Glutamatergic neuron (in vitro differentiated cells): ENCODE measurements around the gene RRBP1. TPM values are rescaled to one million over a fixed set of nuclear protein-coding genes. Genes with fewer than 3 reads are reported as not detected.

Source experiments
- DNase-seq: peaks from one replicate; pipeline ENCODE4 v3.0.0; 2022
- H3K27ac Mint-ChIP-seq: one replicate; pipeline ENCODE4 v1.8.0; 2020; ENCODE audit warnings: mild to moderate bottlenecking, mixed read lengths, inconsistent platforms; ENCODE audit not compliant: unreplicated experiment
- H3K27me3 Mint-ChIP-seq: one replicate; pipeline ENCODE4 v1.8.0; 2020; ENCODE audit warnings: mild to moderate bottlenecking, moderate library complexity, mixed read lengths, inconsistent platforms; ENCODE audit not compliant: unreplicated experiment
- H3K36me3 Mint-ChIP-seq: one replicate; pipeline ENCODE4 v1.8.0; 2020; ENCODE audit warnings: mild to moderate bottlenecking, mixed read lengths, inconsistent platforms; ENCODE audit not compliant: unreplicated experiment
- H3K4me1 Mint-ChIP-seq: one replicate; pipeline ENCODE4 v1.8.0; 2020; ENCODE audit warnings: mild to moderate bottlenecking, low read depth, mixed read lengths, inconsistent platforms; ENCODE audit not compliant: unreplicated experiment
- H3K4me3 Mint-ChIP-seq: one replicate; pipeline ENCODE4 v1.8.0; 2020; ENCODE audit warnings: mild to moderate bottlenecking, mixed read lengths, inconsistent platforms; ENCODE audit not compliant: unreplicated experiment
- H3K9me3 Mint-ChIP-seq: one replicate; pipeline ENCODE4 v1.8.0; 2020; ENCODE audit warnings: mild to moderate bottlenecking, moderate library complexity, mixed read lengths, inconsistent platforms; ENCODE audit not compliant: unreplicated experiment
- CTCF ChIP-seq: fragments of 200-600 bp; sonication (generic); IDR thresholded peaks from one replicate; pipeline ENCODE4 v1.5.0; 2021; ENCODE audit not compliant: partially characterized antibody, unreplicated experiment
- total RNA-seq: library from RNA; stranded (reverse); fragmentation: NEBNext Ultra II Directional; extraction: Animal tissue kit (Norgen Biotek cat#: 25700); gene quantifications from one replicate; pipeline ENCODE4 v1.2.1, GENCODE V29; 2021; ENCODE audit not compliant: unreplicated experiment

Gene RRBP1
- total RNA-seq, 1 donor from 2014 or later, result 63.3 TPM

- no peak overlapping the region for H3K27ac Mint-ChIP-seq
- no peaks in the 10 kb centered on the region for H3K36me3 Mint-ChIP-seq
- H3K4me3 Mint-ChIP-seq, result peak overlapping the region; percentile 38
- peaks cover 12% of the 10 kb centered on the region for H3K4me1 Mint-ChIP-seq
- H3K9me3 Mint-ChIP-seq, result peaks cover 9% of the 10 kb centered on the region
- TF ChIP-seq CTCF, result no peak
- H3K27me3 Mint-ChIP-seq, result peaks cover 11% of the 10 kb centered on the region
- peak; percentile 64 for DNase-seq
These were observed 67.7 kb downstream of the RRBP1 start for GRCh38 chr20:17614176-17614811.

GRCh38 chr20:17613328-17614175 is 68.5 kb downstream of the RRBP1 start:
- peak; percentile 16 for DNase-seq
- Mint-ChIP-seq H3K27me3 (peaks cover 11% of the 10 kb centered on the region), H3K4me1 (peaks cover 14% of the 10 kb centered on the region), H3K36me3 (no peaks in the 10 kb centered on the region), H3K27ac (peak overlapping the region; percentile 33), H3K9me3 (peaks cover 11% of the 10 kb centered on the region), H3K4me3 (peak overlapping the region; percentile 38)
- no peak for TF ChIP-seq CTCF

- H3K36me3 Mint-ChIP-seq, result no peaks in the 10 kb centered on the region
- no peak for TF ChIP-seq CTCF
- DNase-seq, result no peak
- H3K9me3 Mint-ChIP-seq, result peaks cover 11% of the 10 kb centered on the region
- H3K27ac Mint-ChIP-seq, result no peak overlapping the region
- H3K27me3 Mint-ChIP-seq, result peaks cover 11% of the 10 kb centered on the region
- no peak overlapping the region for H3K4me3 Mint-ChIP-seq
- H3K4me1 Mint-ChIP-seq, result peaks cover 14% of the 10 kb centered on the region
These were observed 69.1 kb downstream of the RRBP1 start for GRCh38 chr20:17612992-17613327.

GRCh38 chr20:17612287-17612991 is 69.6 kb downstream of the RRBP1 start:
- H3K9me3 Mint-ChIP-seq, result peaks cover 11% of the 10 kb centered on the region
- peaks cover 14% of the 10 kb centered on the region for H3K4me1 Mint-ChIP-seq
- H3K27me3 Mint-ChIP-seq, result peaks cover 11% of the 10 kb centered on the region
- peak; percentile 15 for DNase-seq
- TF ChIP-seq CTCF, result no peak
- peak overlapping the region; percentile 33 for H3K27ac Mint-ChIP-seq
- no peak overlapping the region for H3K4me3 Mint-ChIP-seq
- H3K36me3 Mint-ChIP-seq, result no peaks in the 10 kb centered on the region
